ENCODE data around the gene GNG11. TPM values are rescaled to one million over a fixed set of nuclear protein-coding genes. Genes with fewer than 3 reads are reported as not detected.

The GNG11 gene
- total RNA-seq, 1 donor: 7.6 TPM

GRCh38 chr7:93889261-93889660 is 32.3 kb upstream of the GNG11 start:
- Histone ChIP-seq H3K27ac (ENCODE audit: low read depth, low read length) (peak overlapping the region; percentile 81), H3K9me3 (ENCODE audit: low read depth, low read length) (no peaks in the 10 kb centered on the region)

GRCh38 chr7:93890041-93890463 is 31.5 kb upstream of the GNG11 start:
- no peak for TF ChIP-seq CTCF (IDR thresholded peaks at IDR 0.05; ENCODE audit: extremely low read depth, low read depth, low read length)
- H3K27ac ChIP-seq (ENCODE audit: low read depth, low read length): peak overlapping the region; percentile 81
- peaks cover 2% of the 10 kb centered on the region for H3K79me2 ChIP-seq (ENCODE audit: insufficient read depth, low read length)
- no peaks in the 10 kb centered on the region for H4K20me1 ChIP-seq (ENCODE audit: insufficient read depth, low read length)
- H3K4me3 ChIP-seq (ENCODE audit: insufficient read depth, low read length): peak overlapping the region; percentile 83
- no peaks in the 10 kb centered on the region for H3K36me3 ChIP-seq (ENCODE audit: insufficient read depth, low read length)
- H3K4me2 ChIP-seq (ENCODE audit: insufficient read depth, low read length): peak overlapping the region; percentile 96
- H3K9me3 ChIP-seq (ENCODE audit: low read depth, low read length): no peaks in the 10 kb centered on the region
- H2AFZ ChIP-seq (ENCODE audit: low read length): peak overlapping the region; percentile 93
- H3K4me1 ChIP-seq (ENCODE audit: insufficient read depth, low read length): peaks cover 15% of the 10 kb centered on the region
- peak; percentile 91 for DNase-seq (ENCODE audit: insufficient read length, low spot score, missing footprints)
- H3K27me3 ChIP-seq (ENCODE audit: insufficient read depth, low read length): no peaks in the 10 kb centered on the region

More at GRCh38 chr7:93889261-93889660, 32.3 kb upstream of the GNG11 start:
- DNase-seq (ENCODE audit: insufficient read length, low spot score, missing footprints): peak; percentile 89
- Histone ChIP-seq H3K27me3 (ENCODE audit: insufficient read depth, low read length) (no peaks in the 10 kb centered on the region), H3K79me2 (ENCODE audit: insufficient read depth, low read length) (peaks cover 2% of the 10 kb centered on the region), H3K4me2 (ENCODE audit: insufficient read depth, low read length) (peak overlapping the region; percentile 96), H3K4me1 (ENCODE audit: insufficient read depth, low read length) (peaks cover 15% of the 10 kb centered on the region), H3K4me3 (ENCODE audit: insufficient read depth, low read length) (peak overlapping the region; percentile 83), H2AFZ (ENCODE audit: low read length) (peak overlapping the region; percentile 93), H3K36me3 (ENCODE audit: insufficient read depth, low read length) (no peaks in the 10 kb centered on the region), H4K20me1 (ENCODE audit: insufficient read depth, low read length) (no peaks in the 10 kb centered on the region)
- no peak for TF ChIP-seq CTCF (IDR thresholded peaks at IDR 0.05; ENCODE audit: extremely low read depth, low read depth, low read length)

- H3K27ac ChIP-seq (ENCODE audit: low read depth, low read length): peak within 1 kb of the TSS; percentile 81
Measured at GRCh38 chr7:93890464-93891068, 31.0 kb upstream of the GNG11 start, which contains the start of gene TFPI2. Gene TFPI2 (minus strand): TSS chr7:93890753. CDS start chr7:93890678, 75 bp downstream.

More at GRCh38 chr7:93890464-93891068, 31.0 kb upstream of the GNG11 start, which contains the start of gene TFPI2:
- Histone ChIP-seq H3K4me3 (ENCODE audit: insufficient read depth, low read length) (peak within 1 kb of the TSS; percentile 83), H3K4me2 (ENCODE audit: insufficient read depth, low read length) (peak within 1 kb of the TSS; percentile 96), H3K27me3 (ENCODE audit: insufficient read depth, low read length) (no peaks in the 10 kb centered on the region), H2AFZ (ENCODE audit: low read length) (peak within 1 kb of the TSS; percentile 93), H3K9me3 (ENCODE audit: low read depth, low read length) (no peaks in the 10 kb centered on the region), H3K79me2 (ENCODE audit: insufficient read depth, low read length) (peaks cover 2% of the 10 kb centered on the region), H4K20me1 (ENCODE audit: insufficient read depth, low read length) (no peaks in the 10 kb centered on the region), H3K36me3 (ENCODE audit: insufficient read depth, low read length) (no peaks in the 10 kb centered on the region), H3K4me1 (ENCODE audit: insufficient read depth, low read length) (peaks cover 15% of the 10 kb centered on the region)
- DNase-seq (ENCODE audit: insufficient read length, low spot score, missing footprints): peak; percentile 84
- TF ChIP-seq CTCF (IDR thresholded peaks at IDR 0.05; ENCODE audit: extremely low read depth, low read depth, low read length): no peak
